GM18909 (cell line): ENCODE data around the gene CDON.
"Not testable (repeated sequence)": the region's sequence is repeated elsewhere in the genome, so short reads cannot be mapped to it uniquely, and the experiment has no call there.

Experiments used
- ATAC-seq: cut with Tn5 transposase; IDR thresholded peaks from one replicate; pipeline ENCODE4 v1.9.1; 2021; ENCODE audit warnings: mild to moderate bottlenecking; ENCODE audit not compliant: unreplicated experiment, poor library complexity

The CDON gene

GRCh38 chr11:126051117-126051516 is 11.5 kb downstream of the CDON start:
- no peak for ATAC-seq

- no peak for ATAC-seq
Observed at GRCh38 chr11:126049159-126049558, 13.5 kb downstream of the CDON start.

- ATAC-seq = no peak
Observed at GRCh38 chr11:126048197-126048596, 14.5 kb downstream of the CDON start.

GRCh38 chr11:126046570-126047195 is 16.0 kb downstream of the CDON start:
- ATAC-seq = no peak

GRCh38 chr11:126039485-126040271 is 23.0 kb downstream of the CDON start:
- no peak for ATAC-seq

- ATAC-seq = no peak
Observed at GRCh38 chr11:126035718-126036117, 26.9 kb downstream of the CDON start.

GRCh38 chr11:126034933-126035425 is 27.7 kb downstream of the CDON start:
- no peak for ATAC-seq

- ATAC-seq = no peak
Observed at GRCh38 chr11:126034039-126034932, 28.4 kb downstream of the CDON start.

- ATAC-seq = no peak
Observed at GRCh38 chr11:126032375-126032774, 30.3 kb downstream of the CDON start.

GRCh38 chr11:126029805-126030204 is 32.9 kb downstream of the CDON start:
- no peak for ATAC-seq

- ATAC-seq = no peak
Observed at GRCh38 chr11:126029237-126029636, 33.4 kb downstream of the CDON start.

- ATAC-seq = not testable (repeated sequence)
Observed at GRCh38 chr11:126028534-126028933, 34.1 kb downstream of the CDON start.

GRCh38 chr11:126026579-126026978 is 36.1 kb downstream of the CDON start:
- ATAC-seq = no peak

- ATAC-seq = no peak
Observed at GRCh38 chr11:126025822-126026221, 36.8 kb downstream of the CDON start.

GRCh38 chr11:126024123-126024522 is 38.5 kb downstream of the CDON start:
- ATAC-seq = no peak

- no peak for ATAC-seq
Observed at GRCh38 chr11:126012852-126013251, 49.8 kb downstream of the CDON start.

GRCh38 chr11:126011754-126012153 is 50.9 kb downstream of the CDON start:
- no peak for ATAC-seq

- no peak for ATAC-seq
Observed at GRCh38 chr11:126011265-126011664, 51.4 kb downstream of the CDON start.

- no peak for ATAC-seq
Observed at GRCh38 chr11:126008956-126009355, 53.7 kb downstream of the CDON start.

GRCh38 chr11:126007238-126007637 is 55.4 kb downstream of the CDON start:
- ATAC-seq = no peak

- ATAC-seq = no peak
Observed at GRCh38 chr11:126006068-126006467, 56.6 kb downstream of the CDON start.
